H9 (cell line): Measurements from ENCODE around the gene FAM53B. TPM values are rescaled to one million over a fixed set of nuclear protein-coding genes. Genes with fewer than 3 reads are reported as not detected.

Source experiments
- DNase-seq: peaks from one replicate; pipeline ENCODE4 v3.0.0-alpha.2; 2017
- H2AFZ ChIP-seq: one replicate; pipeline ENCODE4 v1.6.1; 2013; ENCODE audit warnings: mild to moderate bottlenecking, low read length, control low read depth, moderate library complexity
- H2AK5ac ChIP-seq: 2 replicates; pipeline ENCODE4 v1.6.1; 2013; ENCODE audit warnings: low read length, control low read depth, mixed read lengths; ENCODE audit not compliant: insufficient read length
- H2BK120ac ChIP-seq: one replicate; pipeline ENCODE4 v1.6.1; 2013; ENCODE audit warnings: low read depth, mild to moderate bottlenecking, low read length, control low read depth, inconsistent platforms; ENCODE audit not compliant: poor library complexity, severe bottlenecking
- H2BK12ac ChIP-seq: 2 replicates; pipeline ENCODE4 v1.6.1; 2013; ENCODE audit warnings: low read length, control low read depth, mixed read lengths, low read depth; ENCODE audit not compliant: insufficient read length
- H2BK15ac ChIP-seq: 2 replicates; pipeline ENCODE4 v1.6.1; 2013; ENCODE audit warnings: low read depth, low read length, control low read depth
- H2BK20ac ChIP-seq: one replicate; pipeline ENCODE4 v1.6.1; 2013; ENCODE audit warnings: low read depth, mild to moderate bottlenecking, low read length, control low read depth, inconsistent platforms; ENCODE audit not compliant: poor library complexity, severe bottlenecking
- H2BK5ac ChIP-seq: 2 replicates; pipeline ENCODE4 v1.6.1; 2013; ENCODE audit warnings: low read length, control low read depth, mixed read lengths; ENCODE audit not compliant: insufficient read length
- H3K14ac ChIP-seq: 2 replicates; pipeline ENCODE4 v1.6.1; 2013; ENCODE audit warnings: low read length, control low read depth; ENCODE audit not compliant: insufficient read depth
- H3K18ac ChIP-seq: 2 replicates; pipeline ENCODE4 v1.6.1; 2013; ENCODE audit warnings: low read depth, mild to moderate bottlenecking, mixed read lengths, low read length, control low read depth; ENCODE audit not compliant: insufficient read length
- H3K23ac ChIP-seq: 2 replicates; pipeline ENCODE4 v1.6.1; 2013; ENCODE audit warnings: low read length, control low read depth, mixed read lengths, low read depth; ENCODE audit not compliant: insufficient read length
- H3K23me2 ChIP-seq: 2 replicates; pipeline ENCODE4 v1.6.1; 2013; ENCODE audit warnings: low read depth, mild to moderate bottlenecking, mixed read lengths, low read length, control low read depth; ENCODE audit not compliant: insufficient read length, poor library complexity, severe bottlenecking
- H3K27ac ChIP-seq: 2 replicates; pipeline ENCODE4 v1.5.1; 2013; ENCODE audit warnings: low read length, control low read depth, mixed read lengths, low read depth; ENCODE audit not compliant: insufficient read length
- H3K27me3 ChIP-seq: 2 replicates; pipeline ENCODE4 v1.6.1; 2013; ENCODE audit warnings: low read length, control low read depth, inconsistent platforms; ENCODE audit not compliant: insufficient read depth
- H3K4ac ChIP-seq: 2 replicates; pipeline ENCODE4 v1.6.1; 2013; ENCODE audit warnings: low read depth, mild to moderate bottlenecking, control low read depth, inconsistent platforms, low read length, moderate library complexity
- H3K4me1 ChIP-seq: 2 replicates; pipeline ENCODE4 v1.6.1; 2013; ENCODE audit warnings: low read length, control low read depth, inconsistent platforms; ENCODE audit not compliant: insufficient read depth
- H3K4me2 ChIP-seq: 2 replicates; pipeline ENCODE4 v1.6.1; 2013; ENCODE audit warnings: low read length, control low read depth, mixed read lengths; ENCODE audit not compliant: insufficient read length, insufficient read depth
- H3K56ac ChIP-seq: 2 replicates; pipeline ENCODE4 v1.6.1; 2013; ENCODE audit warnings: low read depth, mild to moderate bottlenecking, mixed read lengths, low read length, control low read depth; ENCODE audit not compliant: insufficient read length
- H3K79me1 ChIP-seq: 2 replicates; pipeline ENCODE4 v1.6.1; 2013; ENCODE audit warnings: low read depth, mild to moderate bottlenecking, moderate library complexity, low read length, control low read depth, inconsistent platforms; ENCODE audit not compliant: insufficient read depth, poor library complexity, severe bottlenecking
- H3K79me2 ChIP-seq: 2 replicates; pipeline ENCODE4 v1.6.1; 2013; ENCODE audit warnings: low read length, control low read depth, inconsistent platforms; ENCODE audit not compliant: insufficient read depth
- H3K9ac ChIP-seq: 2 replicates; pipeline ENCODE4 v1.6.1; 2013; ENCODE audit warnings: low read length, control low read depth, mixed read lengths; ENCODE audit not compliant: insufficient read length; ENCODE audit errors: extremely low read depth
- H3K9me3 ChIP-seq: one replicate; pipeline ENCODE4 v1.6.1; 2013; ENCODE audit warnings: low read depth, low read length, inconsistent platforms; ENCODE audit not compliant: control insufficient read depth
- H3T11ph ChIP-seq: one replicate; pipeline ENCODE4 v1.6.1; 2013; ENCODE audit warnings: mild to moderate bottlenecking, low read length, control low read depth, inconsistent platforms
- H4K20me1 ChIP-seq: one replicate; pipeline ENCODE4 v1.6.1; 2013; ENCODE audit not compliant: control insufficient read depth, insufficient read length, insufficient read depth
- H4K5ac ChIP-seq: 2 replicates; pipeline ENCODE4 v1.6.1; 2013; ENCODE audit warnings: low read depth, mild to moderate bottlenecking, mixed read lengths, low read length, control low read depth; ENCODE audit not compliant: insufficient read length
- H4K8ac ChIP-seq: replicated peaks from 2 replicates; pipeline ENCODE4 v1.6.1; 2013; ENCODE audit warnings: low read length, control low read depth, mixed read lengths, low read depth; ENCODE audit not compliant: insufficient read length
- H4K91ac ChIP-seq: 2 replicates; pipeline ENCODE4 v1.6.1; 2013; ENCODE audit warnings: low read depth, mild to moderate bottlenecking, moderate library complexity, mixed read lengths, low read length, control low read depth; ENCODE audit not compliant: insufficient read length
- H3K27ac Mint-ChIP-seq, 3 experiments: 2 replicates in 2 of 3; 3 replicates in 1 of 3; pipeline ENCODE4 v1.8.0; 2020 to 2021; ENCODE audit warnings: mixed read lengths in 3 of 3, mild to moderate bottlenecking in 1 of 3, moderate library complexity in 1 of 3
- H3K27me3 Mint-ChIP-seq: 2 replicates; pipeline ENCODE4 v1.8.0; 2021; ENCODE audit warnings: low read depth, mild to moderate bottlenecking, moderate library complexity, mixed read lengths
- H3K36me3 Mint-ChIP-seq, 3 experiments: 2 replicates in 2 of 3; 3 replicates in 1 of 3; pipeline ENCODE4 v1.8.0; 2020 to 2021; ENCODE audit warnings: low read depth in 3 of 3, mixed read lengths in 3 of 3; ENCODE audit not compliant: insufficient read depth in 1 of 3
- H3K4me1 Mint-ChIP-seq, 2 experiments: 2 replicates each; pipeline ENCODE4 v1.8.0; 2020; ENCODE audit warnings: mixed read lengths in 2 of 2
- H3K4me3 Mint-ChIP-seq, 2 experiments: 2 replicates in 1 of 2; 3 replicates in 1 of 2; pipeline ENCODE4 v1.8.0; 2020 to 2021; ENCODE audit warnings: mild to moderate bottlenecking in 2 of 2, mixed read lengths in 2 of 2, moderate library complexity in 1 of 2
- H3K9me3 Mint-ChIP-seq, 2 experiments: 2 replicates in 1 of 2; 3 replicates in 1 of 2; pipeline ENCODE4 v1.8.0; 2020; ENCODE audit warnings: mild to moderate bottlenecking in 2 of 2, mixed read lengths in 2 of 2, moderate library complexity in 1 of 2
- CTCF ChIP-seq: fragments of 200-600 bp; sonication (generic); conservative IDR thresholded peaks from 3 replicates; pipeline ENCODE4 v1.8.0; 2021; ENCODE audit warnings: antibody characterized with exemption, mild to moderate bottlenecking
- WGBS: extraction: QIAGEN DNeasy Blood & Tissue Kit; methylation state at CpG from one replicate; pipeline ENCODE4 v1.1.7; 2013; ENCODE audit warnings: missing lambda C conversion rate, low lambda C conversion rate, mixed read lengths; ENCODE audit not compliant: insufficient read length; ENCODE audit errors: extremely low coverage; 5-methylcytosine and 5-hydroxymethylcytosine counted together
- total RNA-seq: library from RNA; stranded (reverse); gene quantifications from 2 replicates; pipeline ENCODE4 v1.2.1, GENCODE V29; 2021

The FAM53B gene
- total RNA-seq, 1 experiment from 2014 or later, result 11.5 TPM

DNA sequence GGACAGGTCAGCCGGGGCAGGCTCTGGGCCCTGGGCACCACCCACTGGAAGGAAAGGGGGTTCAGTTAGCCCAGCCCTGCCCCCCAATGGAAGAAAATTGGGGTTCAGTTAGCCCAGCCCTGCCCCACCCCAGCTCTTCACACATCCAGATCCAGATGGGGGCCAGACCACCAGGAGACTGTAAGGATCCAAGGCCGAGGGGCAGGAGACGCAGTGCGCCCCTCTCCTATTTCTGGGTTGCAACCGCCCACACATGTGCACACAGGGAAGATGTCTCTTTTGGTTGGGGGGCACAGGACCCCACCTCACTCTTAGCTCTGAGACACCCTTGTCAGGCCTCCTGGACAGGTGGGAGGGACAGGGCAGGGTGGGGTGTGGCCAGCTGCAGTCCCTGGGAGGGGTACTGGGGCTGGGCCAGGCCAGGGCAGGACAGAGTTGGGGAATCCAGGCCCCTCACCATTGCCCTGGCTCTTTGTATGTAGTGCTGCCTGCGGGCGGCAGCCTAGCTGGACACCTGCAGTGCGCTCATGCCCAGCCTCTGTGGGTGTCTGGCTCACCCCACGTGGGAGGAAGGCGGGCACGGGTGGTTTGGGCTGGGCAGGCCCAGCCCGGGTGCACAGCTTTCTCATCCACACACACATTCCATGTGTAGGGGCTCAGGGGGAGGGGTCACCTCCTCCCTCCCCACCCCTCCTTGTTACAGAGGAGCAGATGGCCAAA is 141.4 kb downstream of the FAM53B start:
- whole genome bisulfite sequencing, result no CpG with 5 or more reads among the region's 12 CpGs
- TF ChIP-seq CTCF, result no peak
- no peaks in the 10 kb centered on the region for H3K9me3 ChIP-seq
- H2AK5ac ChIP-seq, result no peak overlapping the region
- Mint-ChIP-seq H3K27me3 (peaks cover 4% of the 10 kb centered on the region), H3K9me3 (no peaks in the 10 kb centered on the region), H3K4me3 (no peak overlapping the region), H3K27ac (no peak overlapping the region), H3K4me1 (peaks cover 4 to 9% of the 10 kb centered on the region in 2 experiments; a peak in 3 of 4 replicates), H3K36me3 (no peaks in the 10 kb centered on the region; a peak in 1 of 7 replicates)
- no peak overlapping the region for H2BK15ac ChIP-seq
- H3K4me1 ChIP-seq, result no peaks in the 10 kb centered on the region
- no peaks in the 10 kb centered on the region for H3K79me2 ChIP-seq
- H3K18ac ChIP-seq, result no peak overlapping the region
- no peak overlapping the region for H4K8ac ChIP-seq
- H2BK120ac ChIP-seq, result no peak overlapping the region
- no peak for DNase-seq
- H3K56ac ChIP-seq, result no peak overlapping the region
- H4K20me1 ChIP-seq, result no peaks in the 10 kb centered on the region
- H3T11ph ChIP-seq, result no peak overlapping the region
- H3K27me3 ChIP-seq, result no peaks in the 10 kb centered on the region
- H2BK20ac ChIP-seq, result no peak overlapping the region
- H3K23ac ChIP-seq, result no peak overlapping the region
- no peaks in the 10 kb centered on the region for H3K79me1 ChIP-seq
- no peak overlapping the region for H2AFZ ChIP-seq
- H3K4ac ChIP-seq, result no peak overlapping the region
- no peaks in the 10 kb centered on the region for H3K23me2 ChIP-seq
- H3K14ac ChIP-seq, result no peak overlapping the region; the same call in 1 of the 2 replicates
- no peak overlapping the region for H3K27ac ChIP-seq
- no peak overlapping the region for H3K9ac ChIP-seq
- H2BK12ac ChIP-seq, result no peak overlapping the region
- no peak overlapping the region for H4K91ac ChIP-seq
- H3K4me2 ChIP-seq, result no peak overlapping the region
- no peak overlapping the region for H4K5ac ChIP-seq
- H2BK5ac ChIP-seq, result no peak overlapping the region
